Astrocyte (in vitro differentiated cells and primary cell): ENCODE measurements around the gene DNLZ. TPM values are rescaled to one million over a fixed set of nuclear protein-coding genes. Genes with fewer than 3 reads are reported as not detected.

ENCODE experiments used
- DNase-seq: peaks from one replicate; pipeline ENCODE4 v3.0.0-alpha.2; 2010; ENCODE audit warnings: low read depth
- FAIRE-seq: peaks from 2 replicates; lab custom pipeline; 2011; peaks lifted over from hg19 to GRCh38; lab: Jason Lieb, UNC
- H2AFZ ChIP-seq: 2 replicates; pipeline ENCODE4 v1.6.0; 2012; ENCODE audit warnings: low read depth, low read length, inconsistent platforms
- H3K27ac ChIP-seq: 2 replicates; pipeline ENCODE4 v1.5.1; 2011; ENCODE audit warnings: low read depth, low read length, inconsistent platforms
- H3K27me3 ChIP-seq: 2 replicates; pipeline ENCODE4 v1.6.0; 2011; ENCODE audit warnings: low read length, inconsistent platforms; ENCODE audit not compliant: insufficient read depth
- H3K36me3 ChIP-seq: 2 replicates; pipeline ENCODE4 v1.5.1; 2011; ENCODE audit warnings: low read length, inconsistent platforms; ENCODE audit not compliant: insufficient read depth
- H3K4me1 ChIP-seq: 2 replicates; pipeline ENCODE4 v1.5.1; 2011; ENCODE audit warnings: low read length, inconsistent platforms; ENCODE audit not compliant: insufficient read depth
- H3K4me2 ChIP-seq: 2 replicates; pipeline ENCODE4 v1.6.0; 2012; ENCODE audit warnings: low read length, inconsistent platforms
- H3K4me3 ChIP-seq: 2 replicates; pipeline ENCODE4 v1.5.1; 2011; ENCODE audit warnings: low read depth, mild to moderate bottlenecking, low read length, inconsistent platforms; ENCODE audit not compliant: insufficient read depth
- H3K79me2 ChIP-seq: 2 replicates; pipeline ENCODE4 v1.6.0; 2012; ENCODE audit warnings: mild to moderate bottlenecking, low read length, inconsistent platforms; ENCODE audit not compliant: insufficient read depth
- H3K9ac ChIP-seq: 2 replicates; pipeline ENCODE4 v1.6.0; 2012; ENCODE audit warnings: mild to moderate bottlenecking, low read length, inconsistent platforms
- H3K9me3 ChIP-seq: 2 replicates; pipeline ENCODE4 v1.5.1; 2012; ENCODE audit warnings: low read depth, mild to moderate bottlenecking, low read length, inconsistent platforms; ENCODE audit not compliant: insufficient read depth
- H4K20me1 ChIP-seq: 2 replicates; pipeline ENCODE4 v1.6.0; 2012; ENCODE audit warnings: low read length, inconsistent platforms; ENCODE audit not compliant: insufficient read depth
- H3K27ac Mint-ChIP-seq: one replicate; pipeline ENCODE4 v1.8.0; 2021; ENCODE audit warnings: mild to moderate bottlenecking, mixed read lengths; ENCODE audit not compliant: unreplicated experiment
- H3K27me3 Mint-ChIP-seq: one replicate; pipeline ENCODE4 v1.8.0; 2021; ENCODE audit warnings: low read depth, mixed read lengths; ENCODE audit not compliant: unreplicated experiment
- H3K36me3 Mint-ChIP-seq: one replicate; pipeline ENCODE4 v1.8.0; 2021; ENCODE audit warnings: low read depth, mixed read lengths; ENCODE audit not compliant: unreplicated experiment
- H3K4me1 Mint-ChIP-seq: one replicate; pipeline ENCODE4 v1.8.0; 2021; ENCODE audit warnings: low read depth, mixed read lengths; ENCODE audit not compliant: unreplicated experiment
- H3K4me3 Mint-ChIP-seq: one replicate; pipeline ENCODE4 v1.8.0; 2021; ENCODE audit warnings: mild to moderate bottlenecking, moderate library complexity, mixed read lengths; ENCODE audit not compliant: unreplicated experiment
- H3K9me3 Mint-ChIP-seq: one replicate; pipeline ENCODE4 v1.8.0; 2021; ENCODE audit warnings: mild to moderate bottlenecking, mixed read lengths; ENCODE audit not compliant: unreplicated experiment
- EZH2 ChIP-seq: IDR thresholded peaks from 2 replicates; pipeline ENCODE4 v1.6.1; 2012; ENCODE audit warnings: mild to moderate bottlenecking, low read length, inconsistent platforms; ENCODE audit not compliant: insufficient read depth
- total RNA-seq: library from RNA; stranded (reverse); gene quantifications from 2 replicates; pipeline ENCODE4 v1.2.1, GENCODE V29; 2021
- TF ChIP-seq, protein P1 (sequence below): IDR thresholded peaks from 2 replicates; pipeline ENCODE4 v1.5.1; 2011; ENCODE audit warnings: low read depth, mild to moderate bottlenecking, inconsistent platforms, low read length, moderate library complexity; ENCODE audit not compliant: insufficient read depth

DNLZ gene
- total RNA-seq, 1 donor from 2014 or later = 17.4 TPM

DNA sequence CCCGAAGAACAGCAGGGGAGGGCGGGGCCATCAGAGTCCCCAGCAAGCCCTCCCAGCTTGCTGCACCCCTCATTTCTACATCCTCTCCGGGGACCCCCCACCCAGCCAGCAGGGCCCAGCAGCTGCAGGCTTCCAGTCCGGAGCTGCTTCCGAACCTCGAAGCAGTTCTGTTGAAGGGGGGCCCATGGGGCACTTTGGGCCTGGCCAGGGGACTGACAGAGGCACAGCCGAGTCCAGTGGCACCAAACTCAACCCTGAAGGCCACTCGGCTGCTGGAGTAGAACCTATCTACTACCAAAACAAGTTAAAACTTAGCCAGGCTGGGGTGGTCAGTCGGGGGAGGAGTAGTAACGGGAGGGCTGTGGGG is 51.6 kb downstream of the DNLZ start:
- Histone ChIP-seq H3K79me2 (no peaks in the 10 kb centered on the region), H4K20me1 (peaks cover 9% of the 10 kb centered on the region), H3K27ac (no peak overlapping the region), H3K4me1 (no peaks in the 10 kb centered on the region), H3K4me3 (no peak overlapping the region), H2AFZ (no peak overlapping the region), H3K27me3 (no peaks in the 10 kb centered on the region), H3K36me3 (no peaks in the 10 kb centered on the region), H3K4me2 (no peak overlapping the region), H3K9ac (no peak overlapping the region), H3K9me3 (peaks cover 17% of the 10 kb centered on the region)
- Mint-ChIP-seq H3K4me3 (no peak overlapping the region), H3K27ac (no peak overlapping the region), H3K4me1 (no peaks in the 10 kb centered on the region), H3K9me3 (peaks cover 15% of the 10 kb centered on the region), H3K27me3 (no peaks in the 10 kb centered on the region), H3K36me3 (peaks cover 7% of the 10 kb centered on the region)
- DNase-seq (no peak), FAIRE-seq (no peak)
- no peak for TF ChIP-seq EZH2
- TF ChIP-seq, protein P1, sequence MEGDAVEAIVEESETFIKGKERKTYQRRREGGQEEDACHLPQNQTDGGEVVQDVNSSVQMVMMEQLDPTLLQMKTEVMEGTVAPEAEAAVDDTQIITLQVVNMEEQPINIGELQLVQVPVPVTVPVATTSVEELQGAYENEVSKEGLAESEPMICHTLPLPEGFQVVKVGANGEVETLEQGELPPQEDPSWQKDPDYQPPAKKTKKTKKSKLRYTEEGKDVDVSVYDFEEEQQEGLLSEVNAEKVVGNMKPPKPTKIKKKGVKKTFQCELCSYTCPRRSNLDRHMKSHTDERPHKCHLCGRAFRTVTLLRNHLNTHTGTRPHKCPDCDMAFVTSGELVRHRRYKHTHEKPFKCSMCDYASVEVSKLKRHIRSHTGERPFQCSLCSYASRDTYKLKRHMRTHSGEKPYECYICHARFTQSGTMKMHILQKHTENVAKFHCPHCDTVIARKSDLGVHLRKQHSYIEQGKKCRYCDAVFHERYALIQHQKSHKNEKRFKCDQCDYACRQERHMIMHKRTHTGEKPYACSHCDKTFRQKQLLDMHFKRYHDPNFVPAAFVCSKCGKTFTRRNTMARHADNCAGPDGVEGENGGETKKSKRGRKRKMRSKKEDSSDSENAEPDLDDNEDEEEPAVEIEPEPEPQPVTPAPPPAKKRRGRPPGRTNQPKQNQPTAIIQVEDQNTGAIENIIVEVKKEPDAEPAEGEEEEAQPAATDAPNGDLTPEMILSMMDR = no peak

DNA sequence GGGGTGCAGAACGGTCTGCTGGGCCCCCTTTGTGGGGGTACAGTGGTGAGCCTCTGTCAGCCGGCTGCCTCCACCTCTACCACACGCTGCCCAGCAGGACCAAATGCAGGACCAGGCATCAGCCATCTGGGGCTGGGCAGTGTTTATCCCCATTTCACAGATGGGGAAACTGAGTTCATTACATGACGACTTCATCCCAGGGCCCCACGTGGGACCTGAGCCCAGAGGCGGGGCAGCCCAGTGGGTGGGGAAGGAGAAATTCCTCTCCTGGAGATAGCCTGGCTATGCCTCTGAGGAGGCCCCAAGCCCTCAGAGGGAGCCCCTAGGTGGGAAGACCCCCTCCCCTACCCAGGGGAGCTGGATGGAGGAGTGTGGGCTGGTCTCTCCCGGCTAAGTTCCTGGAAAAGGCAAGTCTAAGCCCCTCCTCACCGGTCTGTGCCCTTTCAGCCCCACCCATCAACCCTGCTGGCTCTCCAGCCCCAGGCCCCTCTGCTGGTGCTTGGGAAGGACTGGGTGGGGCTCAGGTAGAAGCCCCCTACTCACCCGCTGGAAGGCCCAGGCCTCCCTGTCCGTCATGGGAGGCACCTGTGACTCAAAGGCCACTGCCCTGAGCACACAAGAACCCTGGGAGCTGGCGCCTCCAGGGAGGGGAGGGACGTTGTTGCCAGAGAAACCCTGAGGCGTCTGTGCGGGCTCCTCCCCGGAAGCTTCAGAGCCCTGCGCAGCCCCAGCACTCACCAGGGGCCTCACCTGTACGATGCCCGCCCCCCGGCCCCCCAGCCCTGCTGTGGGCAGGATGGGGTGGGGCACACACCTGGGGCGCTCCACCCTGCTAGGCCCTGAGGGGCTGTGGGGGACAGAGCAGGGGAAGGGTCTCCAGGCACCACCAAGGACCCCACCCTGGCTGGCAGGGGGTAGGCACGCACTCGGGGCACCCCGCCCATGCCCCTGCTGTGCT is 52.2 kb downstream of the DNLZ start:
- Histone ChIP-seq H3K4me3 (no peak overlapping the region), H3K4me2 (no peak overlapping the region), H4K20me1 (peaks cover 9% of the 10 kb centered on the region), H3K27ac (no peak overlapping the region), H3K27me3 (no peaks in the 10 kb centered on the region), H3K9ac (no peak overlapping the region), H2AFZ (no peak overlapping the region), H3K4me1 (no peaks in the 10 kb centered on the region), H3K36me3 (no peaks in the 10 kb centered on the region), H3K79me2 (no peaks in the 10 kb centered on the region), H3K9me3 (peaks cover 17% of the 10 kb centered on the region)
- no peaks in the 10 kb centered on the region for H3K4me1 Mint-ChIP-seq
- H3K4me3 Mint-ChIP-seq = no peak overlapping the region
- no peak for TF ChIP-seq EZH2
- TF ChIP-seq, protein P1 = no peak
- FAIRE-seq (no peak), DNase-seq (no peak)
- H3K9me3 Mint-ChIP-seq = peaks cover 14% of the 10 kb centered on the region
- no peak overlapping the region for H3K27ac Mint-ChIP-seq
- peaks cover 2% of the 10 kb centered on the region for H3K27me3 Mint-ChIP-seq
- H3K36me3 Mint-ChIP-seq = peaks cover 7% of the 10 kb centered on the region
